SK-N-SH treated with all-trans-retinoic acid at 6 μM for 48 hours (cell line): ENCODE results near the gene CDA.

Experiments
- ATAC-seq: fragments of 200-7000 bp; cut with Tn5 transposase; 3 replicates; pipeline ENCODE4 v1.9.1; 2020; ENCODE audit warnings: mild to moderate bottlenecking, moderate library complexity
- ARNTL ChIP-seq: fragments of 450-650 bp; formaldehyde crosslinking; IDR thresholded peaks from 2 replicates; pipeline ENCODE4 v1.5.0; 2020; ENCODE audit warnings: low read depth, mild to moderate bottlenecking, moderate library complexity, borderline replicate concordance
- BACH2 ChIP-seq: fragments of 250-450 bp; sonication (Bioruptor Pico); IDR thresholded peaks from 2 replicates; pipeline ENCODE4 v1.9.0; 2021; ENCODE audit warnings: mild to moderate bottlenecking, borderline replicate concordance
- CREB5 ChIP-seq: fragments of 250-450 bp; sonication (Bioruptor Pico); IDR thresholded peaks from 2 replicates; pipeline ENCODE4 v1.5.1; 2020; ENCODE audit warnings: low read depth, mild to moderate bottlenecking, moderate library complexity
- CSDC2 ChIP-seq: fragments of 250-450 bp; sonication (Bioruptor Pico); IDR thresholded peaks from 2 replicates; pipeline ENCODE4 v1.5.0; 2020; ENCODE audit warnings: mild to moderate bottlenecking, moderate library complexity
- ESRRG ChIP-seq: fragments of 250-450 bp; sonication (Bioruptor Pico); IDR thresholded peaks from 2 replicates; pipeline ENCODE4 v1.6.1; 2021; ENCODE audit warnings: mild to moderate bottlenecking
- GLIS3 ChIP-seq: fragments of 250-450 bp; sonication (Bioruptor Pico); IDR thresholded peaks from 2 replicates; pipeline ENCODE4 v1.5.0; 2020; ENCODE audit warnings: mild to moderate bottlenecking, moderate library complexity
- OSR1 ChIP-seq: fragments of 250-450 bp; sonication (Bioruptor Pico); IDR thresholded peaks from 2 replicates; pipeline ENCODE4 v1.8.0; 2022; ENCODE audit warnings: moderate library complexity, mild to moderate bottlenecking, inconsistent platforms
- PPARA ChIP-seq: fragments of 250-450 bp; sonication (Bioruptor Pico); IDR thresholded peaks from 2 replicates; pipeline ENCODE4 v1.5.0; 2020; ENCODE audit warnings: mild to moderate bottlenecking, borderline replicate concordance
- SNAI2 ChIP-seq: fragments of 250-450 bp; sonication (Bioruptor Pico); IDR thresholded peaks from 2 replicates; pipeline ENCODE4 v1.5.0; 2020; ENCODE audit warnings: mild to moderate bottlenecking, moderate library complexity
- TOX ChIP-seq: fragments of 250-450 bp; sonication (Bioruptor Pico); IDR thresholded peaks from 2 replicates; pipeline ENCODE4 v1.8.0; 2021; ENCODE audit warnings: mild to moderate bottlenecking, moderate library complexity, borderline replicate concordance
- ZC3H10 ChIP-seq: fragments of 250-450 bp; sonication (Bioruptor Pico); IDR thresholded peaks from 2 replicates; pipeline ENCODE4 v1.5.1; 2021; ENCODE audit warnings: mild to moderate bottlenecking, moderate library complexity
- ZFP3 ChIP-seq: fragments of 250-450 bp; sonication (Bioruptor Pico); IDR thresholded peaks from 2 replicates; pipeline ENCODE4 v1.5.0; 2020; ENCODE audit warnings: mild to moderate bottlenecking, moderate library complexity
- ZFP30 ChIP-seq: fragments of 450-650 bp; formaldehyde crosslinking; IDR thresholded peaks from 2 replicates; pipeline ENCODE4 v1.5.0; 2022; ENCODE audit warnings: mild to moderate bottlenecking, moderate library complexity
- ZNF565 ChIP-seq: fragments of 450-650 bp; formaldehyde crosslinking; conservative IDR thresholded peaks from 2 replicates; pipeline ENCODE4 v1.5.0; 2020; ENCODE audit warnings: low read depth, mild to moderate bottlenecking, moderate library complexity
- ZNF70 ChIP-seq: fragments of 450-650 bp; formaldehyde crosslinking; IDR thresholded peaks from 2 replicates; pipeline ENCODE4 v1.5.0; 2020; ENCODE audit warnings: mild to moderate bottlenecking, moderate library complexity
- ZNF8 ChIP-seq: fragments of 450-650 bp; formaldehyde crosslinking; IDR thresholded peaks from 2 replicates; pipeline ENCODE4 v1.5.0; 2020; ENCODE audit warnings: mild to moderate bottlenecking, moderate library complexity
- TF ChIP-seq, protein P1 (sequence below): fragments of 250-450 bp; sonication (Bioruptor Pico); IDR thresholded peaks from 2 replicates; pipeline ENCODE4 v1.5.0; 2020; ENCODE audit warnings: mild to moderate bottlenecking, moderate library complexity
- TF ChIP-seq, protein P2 (sequence below): fragments of 250-450 bp; sonication (Bioruptor Pico); IDR thresholded peaks from 2 replicates; pipeline ENCODE4 v1.8.0; 2020; ENCODE audit warnings: mild to moderate bottlenecking, moderate library complexity, borderline replicate concordance
- TF ChIP-seq, protein P3 (sequence below): fragments of 250-450 bp; sonication (Bioruptor Pico); IDR thresholded peaks from 2 replicates; pipeline ENCODE4 v1.5.1; 2021; ENCODE audit warnings: mild to moderate bottlenecking, moderate library complexity
- TF ChIP-seq, protein P4 (sequence below): fragments of 250-450 bp; sonication (Bioruptor Pico); IDR thresholded peaks from 2 replicates; pipeline ENCODE4 v1.8.0; 2021; ENCODE audit warnings: low read depth, mild to moderate bottlenecking, moderate library complexity, borderline replicate concordance

The CDA gene

DNA sequence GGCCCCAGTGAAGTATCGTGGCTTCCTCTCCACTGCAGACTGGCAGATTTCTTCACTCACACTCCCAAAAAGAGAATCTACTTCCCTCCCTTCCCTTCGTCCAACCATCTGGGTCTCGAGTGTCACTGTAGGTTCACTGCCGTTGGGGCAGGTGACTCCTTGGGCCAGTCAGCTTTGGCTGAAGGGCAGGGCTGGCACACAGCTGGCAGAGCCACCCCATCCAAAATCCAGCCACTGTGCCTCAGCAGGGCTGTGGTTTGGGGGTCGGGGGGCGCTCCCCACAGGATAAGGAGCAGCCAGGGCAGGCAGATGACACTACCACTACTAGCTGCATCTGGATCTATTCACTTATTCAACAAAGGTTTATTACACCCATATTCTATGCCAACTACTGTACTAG lies 54.2 kb downstream of the CDA start:
- ATAC-seq: no peak
- TF ChIP-seq, protein P1, sequence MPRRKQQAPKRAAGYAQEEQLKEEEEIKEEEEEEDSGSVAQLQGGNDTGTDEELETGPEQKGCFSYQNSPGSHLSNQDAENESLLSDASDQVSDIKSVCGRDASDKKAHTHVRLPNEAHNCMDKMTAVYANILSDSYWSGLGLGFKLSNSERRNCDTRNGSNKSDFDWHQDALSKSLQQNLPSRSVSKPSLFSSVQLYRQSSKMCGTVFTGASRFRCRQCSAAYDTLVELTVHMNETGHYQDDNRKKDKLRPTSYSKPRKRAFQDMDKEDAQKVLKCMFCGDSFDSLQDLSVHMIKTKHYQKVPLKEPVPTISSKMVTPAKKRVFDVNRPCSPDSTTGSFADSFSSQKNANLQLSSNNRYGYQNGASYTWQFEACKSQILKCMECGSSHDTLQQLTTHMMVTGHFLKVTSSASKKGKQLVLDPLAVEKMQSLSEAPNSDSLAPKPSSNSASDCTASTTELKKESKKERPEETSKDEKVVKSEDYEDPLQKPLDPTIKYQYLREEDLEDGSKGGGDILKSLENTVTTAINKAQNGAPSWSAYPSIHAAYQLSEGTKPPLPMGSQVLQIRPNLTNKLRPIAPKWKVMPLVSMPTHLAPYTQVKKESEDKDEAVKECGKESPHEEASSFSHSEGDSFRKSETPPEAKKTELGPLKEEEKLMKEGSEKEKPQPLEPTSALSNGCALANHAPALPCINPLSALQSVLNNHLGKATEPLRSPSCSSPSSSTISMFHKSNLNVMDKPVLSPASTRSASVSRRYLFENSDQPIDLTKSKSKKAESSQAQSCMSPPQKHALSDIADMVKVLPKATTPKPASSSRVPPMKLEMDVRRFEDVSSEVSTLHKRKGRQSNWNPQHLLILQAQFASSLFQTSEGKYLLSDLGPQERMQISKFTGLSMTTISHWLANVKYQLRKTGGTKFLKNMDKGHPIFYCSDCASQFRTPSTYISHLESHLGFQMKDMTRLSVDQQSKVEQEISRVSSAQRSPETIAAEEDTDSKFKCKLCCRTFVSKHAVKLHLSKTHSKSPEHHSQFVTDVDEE (CRISPR knock-in tag): no peak
- TF ChIP-seq ZFP30 (CRISPR knock-in tag) (no peak), SNAI2 (no peak), ZC3H10 (CRISPR knock-in tag) (no peak), ZNF8 (CRISPR knock-in tag) (no peak), ARNTL (no peak), CREB5 (CRISPR knock-in tag) (no peak), ZFP3 (CRISPR knock-in tag) (no peak), ZNF565 (CRISPR knock-in tag) (no peak), TOX (no peak), PPARA (no peak), CSDC2 (CRISPR knock-in tag) (no peak), GLIS3 (CRISPR knock-in tag) (no peak), ESRRG (CRISPR knock-in tag) (no peak), ZNF70 (CRISPR knock-in tag) (no peak)
- TF ChIP-seq, protein P2, sequence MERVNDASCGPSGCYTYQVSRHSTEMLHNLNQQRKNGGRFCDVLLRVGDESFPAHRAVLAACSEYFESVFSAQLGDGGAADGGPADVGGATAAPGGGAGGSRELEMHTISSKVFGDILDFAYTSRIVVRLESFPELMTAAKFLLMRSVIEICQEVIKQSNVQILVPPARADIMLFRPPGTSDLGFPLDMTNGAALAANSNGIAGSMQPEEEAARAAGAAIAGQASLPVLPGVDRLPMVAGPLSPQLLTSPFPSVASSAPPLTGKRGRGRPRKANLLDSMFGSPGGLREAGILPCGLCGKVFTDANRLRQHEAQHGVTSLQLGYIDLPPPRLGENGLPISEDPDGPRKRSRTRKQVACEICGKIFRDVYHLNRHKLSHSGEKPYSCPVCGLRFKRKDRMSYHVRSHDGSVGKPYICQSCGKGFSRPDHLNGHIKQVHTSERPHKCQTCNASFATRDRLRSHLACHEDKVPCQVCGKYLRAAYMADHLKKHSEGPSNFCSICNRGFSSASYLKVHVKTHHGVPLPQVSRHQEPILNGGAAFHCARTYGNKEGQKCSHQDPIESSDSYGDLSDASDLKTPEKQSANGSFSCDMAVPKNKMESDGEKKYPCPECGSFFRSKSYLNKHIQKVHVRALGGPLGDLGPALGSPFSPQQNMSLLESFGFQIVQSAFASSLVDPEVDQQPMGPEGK (CRISPR knock-in tag): no peak
- TF ChIP-seq, protein P3, sequence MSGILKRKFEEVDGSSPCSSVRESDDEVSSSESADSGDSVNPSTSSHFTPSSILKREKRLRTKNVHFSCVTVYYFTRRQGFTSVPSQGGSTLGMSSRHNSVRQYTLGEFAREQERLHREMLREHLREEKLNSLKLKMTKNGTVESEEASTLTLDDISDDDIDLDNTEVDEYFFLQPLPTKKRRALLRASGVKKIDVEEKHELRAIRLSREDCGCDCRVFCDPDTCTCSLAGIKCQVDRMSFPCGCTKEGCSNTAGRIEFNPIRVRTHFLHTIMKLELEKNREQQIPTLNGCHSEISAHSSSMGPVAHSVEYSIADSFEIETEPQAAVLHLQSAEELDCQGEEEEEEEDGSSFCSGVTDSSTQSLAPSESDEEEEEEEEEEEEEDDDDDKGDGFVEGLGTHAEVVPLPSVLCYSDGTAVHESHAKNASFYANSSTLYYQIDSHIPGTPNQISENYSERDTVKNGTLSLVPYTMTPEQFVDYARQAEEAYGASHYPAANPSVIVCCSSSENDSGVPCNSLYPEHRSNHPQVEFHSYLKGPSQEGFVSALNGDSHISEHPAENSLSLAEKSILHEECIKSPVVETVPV (CRISPR knock-in tag): no peak
- TF ChIP-seq, protein P4, sequence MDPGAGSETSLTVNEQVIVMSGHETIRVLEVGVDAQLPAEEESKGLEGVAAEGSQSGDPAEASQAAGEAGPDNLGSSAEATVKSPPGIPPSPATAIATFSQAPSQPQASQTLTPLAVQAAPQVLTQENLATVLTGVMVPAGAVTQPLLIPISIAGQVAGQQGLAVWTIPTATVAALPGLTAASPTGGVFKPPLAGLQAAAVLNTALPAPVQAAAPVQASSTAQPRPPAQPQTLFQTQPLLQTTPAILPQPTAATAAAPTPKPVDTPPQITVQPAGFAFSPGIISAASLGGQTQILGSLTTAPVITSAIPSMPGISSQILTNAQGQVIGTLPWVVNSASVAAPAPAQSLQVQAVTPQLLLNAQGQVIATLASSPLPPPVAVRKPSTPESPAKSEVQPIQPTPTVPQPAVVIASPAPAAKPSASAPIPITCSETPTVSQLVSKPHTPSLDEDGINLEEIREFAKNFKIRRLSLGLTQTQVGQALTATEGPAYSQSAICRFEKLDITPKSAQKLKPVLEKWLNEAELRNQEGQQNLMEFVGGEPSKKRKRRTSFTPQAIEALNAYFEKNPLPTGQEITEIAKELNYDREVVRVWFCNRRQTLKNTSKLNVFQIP (CRISPR knock-in tag): no peak

DNA sequence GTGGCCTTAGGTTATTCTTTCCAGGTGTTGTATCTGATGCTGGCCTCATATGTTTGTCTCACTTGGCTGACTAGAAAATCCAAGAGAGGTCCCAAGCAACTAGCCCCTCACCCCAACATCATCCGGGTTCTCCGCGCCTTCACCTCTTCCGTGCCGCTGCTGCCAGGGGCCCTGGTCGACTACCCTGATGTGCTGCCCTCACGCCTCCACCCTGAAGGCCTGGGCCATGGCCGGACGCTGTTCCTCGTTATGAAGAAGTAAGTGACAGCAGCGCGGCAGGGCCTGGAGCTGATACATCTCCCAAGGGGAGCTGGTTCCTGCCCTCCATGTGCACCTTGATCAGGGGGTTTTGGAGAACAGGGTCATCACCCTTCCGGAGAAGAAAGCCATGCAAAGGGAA lies 55.5 kb downstream of the CDA start:
- no peak for ATAC-seq
- TF ChIP-seq OSR1 (CRISPR knock-in tag) (no peak), ZNF565 (CRISPR knock-in tag) (no peak), BACH2 (no peak), ZFP30 (CRISPR knock-in tag) (no peak), ZC3H10 (CRISPR knock-in tag) (no peak), GLIS3 (CRISPR knock-in tag) (no peak), ZNF8 (CRISPR knock-in tag) (no peak), ARNTL (no peak)
- TF ChIP-seq, protein P1 (CRISPR knock-in tag): no peak
- TF ChIP-seq, all 23 proteins: peak for 0
